Islet of Langerhans (tissue), 1 donor: ENCODE measurements around the gene ATP6V1G1.
"Not testable (repeated sequence)": the region's sequence is repeated elsewhere in the genome, so short reads cannot be mapped to it uniquely, and the experiment has no call there.

Source experiments
- FAIRE-seq: peaks from one replicate; lab custom pipeline; 2011; peaks lifted over from hg19 to GRCh38; lab: Jason Lieb, UNC

The ATP6V1G1 gene

GRCh38 chr9:114580609-114581193 lies 6.9 kb upstream of the ATP6V1G1 start:
- FAIRE-seq = no peak

GRCh38 chr9:114583371-114584155 lies 4.0 kb upstream of the ATP6V1G1 start:
- FAIRE-seq = no peak

- no peak for FAIRE-seq
These were observed 641 bp downstream of the ATP6V1G1 start for GRCh38 chr9:114588210-114588609.

GRCh38 chr9:114588651-114589526 lies 1.3 kb downstream of the ATP6V1G1 start:
- FAIRE-seq = no peak

GRCh38 chr9:114590328-114590727 lies 2.8 kb downstream of the ATP6V1G1 start:
- no peak for FAIRE-seq

- no peak for FAIRE-seq
These were observed 3.8 kb downstream of the ATP6V1G1 start for GRCh38 chr9:114591291-114591787.

- no peak for FAIRE-seq
These were observed 4.3 kb downstream of the ATP6V1G1 start for GRCh38 chr9:114591849-114592248.

- FAIRE-seq = no peak
These were observed 4.8 kb downstream of the ATP6V1G1 start for GRCh38 chr9:114592356-114592755.

- FAIRE-seq = no peak
These were observed 6.6 kb downstream of the ATP6V1G1 start for GRCh38 chr9:114594136-114594535.

- not testable (repeated sequence) for FAIRE-seq
These were observed 13.1 kb downstream of the ATP6V1G1 start for GRCh38 chr9:114600502-114601248.

GRCh38 chr9:114601787-114602186 lies 14.2 kb downstream of the ATP6V1G1 start:
- not testable (repeated sequence) for FAIRE-seq

GRCh38 chr9:114602620-114603019 lies 15.1 kb downstream of the ATP6V1G1 start:
- FAIRE-seq = no peak

GRCh38 chr9:114603248-114603647 lies 15.7 kb downstream of the ATP6V1G1 start:
- FAIRE-seq = no peak

GRCh38 chr9:114604989-114605388 lies 17.4 kb downstream of the ATP6V1G1 start:
- no peak for FAIRE-seq

GRCh38 chr9:114606068-114606467 lies 18.5 kb downstream of the ATP6V1G1 start:
- FAIRE-seq = no peak

GRCh38 chr9:114606597-114607207 lies 19.1 kb downstream of the ATP6V1G1 start:
- no peak for FAIRE-seq

GRCh38 chr9:114607671-114608524 lies 20.3 kb downstream of the ATP6V1G1 start:
- no peak for FAIRE-seq

- FAIRE-seq = no peak
These were observed 20.9 kb downstream of the ATP6V1G1 start for GRCh38 chr9:114608525-114608796.

GRCh38 chr9:114611516-114612271 lies 24.1 kb downstream of the ATP6V1G1 start:
- no peak for FAIRE-seq

- no peak for FAIRE-seq
These were observed 24.8 kb downstream of the ATP6V1G1 start for GRCh38 chr9:114612272-114612923.
